SKM-1 (cell line): ENCODE results near the gene OSGIN1.

ENCODE experiments used
- DNase-seq: peaks from one replicate; lab custom pipeline; 2025; ENCODE audit not compliant: unreplicated experiment; lab: John Stamatoyannopoulos, UW

OSGIN1 gene

DNA sequence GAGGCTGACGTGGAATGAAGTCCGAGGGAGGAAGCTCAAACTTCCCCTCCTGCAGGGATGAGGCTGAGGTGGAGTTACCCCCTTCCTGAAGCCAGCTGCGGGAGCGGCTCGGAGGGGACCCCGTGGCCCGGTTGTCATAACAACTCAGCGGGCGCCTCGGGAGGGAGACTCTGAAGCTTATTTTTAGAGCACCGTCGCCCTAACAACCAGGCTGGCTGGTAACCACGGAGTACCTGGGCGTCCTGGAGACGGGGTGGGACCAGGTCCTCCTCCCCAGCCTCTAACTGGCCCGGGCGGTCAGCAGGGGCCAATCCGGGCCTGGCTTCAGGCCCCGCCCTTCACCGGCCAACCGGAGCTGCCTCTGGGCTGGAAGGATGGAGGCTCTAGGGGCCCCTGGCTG is 42.7 kb downstream of the OSGIN1 start:
- no peak for DNase-seq

DNA sequence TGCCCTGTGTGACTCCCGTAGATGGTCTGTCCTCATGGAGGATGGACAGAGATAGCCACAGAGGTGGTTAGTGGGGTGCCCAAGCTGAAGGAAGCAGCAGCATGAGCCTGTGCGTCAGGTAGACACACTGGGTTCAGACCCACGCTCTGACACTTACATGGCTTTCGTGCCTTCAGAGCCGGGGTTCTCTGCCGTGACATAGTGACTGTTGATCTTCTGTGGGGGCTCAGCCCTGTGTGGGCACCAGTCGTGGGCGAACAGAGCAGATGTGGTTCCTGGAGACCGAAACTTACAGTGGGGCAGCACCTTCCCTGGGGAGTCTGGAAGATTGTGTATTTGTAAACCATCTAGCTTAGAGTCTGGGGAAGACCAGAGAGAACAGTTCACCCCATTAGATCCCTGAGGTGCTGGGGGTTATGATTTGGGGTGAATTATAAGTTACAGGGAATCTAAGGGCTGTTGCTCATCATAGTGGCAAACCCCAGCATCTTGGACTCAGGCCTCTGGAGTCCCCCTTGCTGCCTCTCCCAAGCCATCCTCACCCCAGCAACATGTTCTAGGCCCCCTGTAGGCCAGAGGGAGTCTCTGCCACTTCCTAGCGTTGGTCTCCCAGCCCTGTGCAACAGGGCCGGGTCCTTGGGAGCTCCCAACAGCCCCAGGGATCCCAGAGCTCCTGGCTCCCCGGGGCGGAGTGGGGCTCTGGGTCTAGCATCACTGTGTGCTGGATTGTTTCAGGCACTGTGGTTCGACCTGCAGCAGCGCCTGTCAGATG is 43.6 kb downstream of the OSGIN1 start:
- DNase-seq = no peak

DNA sequence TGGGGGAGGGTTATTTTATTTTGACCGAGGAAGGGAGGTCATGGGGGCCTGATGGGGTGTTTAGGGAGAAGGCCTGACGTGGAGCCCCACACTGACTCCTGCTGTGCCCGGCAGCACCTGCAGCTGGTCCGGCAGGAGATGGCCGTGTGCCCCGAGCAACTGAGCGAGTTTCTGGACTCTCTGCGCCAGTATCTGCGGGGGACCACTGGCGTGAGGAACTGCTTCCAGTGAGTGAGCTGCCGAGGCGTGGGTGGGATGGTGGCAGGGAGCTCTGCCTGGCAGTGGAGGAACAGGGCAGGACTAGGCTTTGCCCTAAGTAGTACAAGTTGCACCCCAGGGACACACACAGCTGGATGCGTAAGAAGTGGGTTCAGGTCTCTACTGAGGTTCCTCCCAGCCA is 45.1 kb downstream of the OSGIN1 start:
- DNase-seq = no peak

DNA sequence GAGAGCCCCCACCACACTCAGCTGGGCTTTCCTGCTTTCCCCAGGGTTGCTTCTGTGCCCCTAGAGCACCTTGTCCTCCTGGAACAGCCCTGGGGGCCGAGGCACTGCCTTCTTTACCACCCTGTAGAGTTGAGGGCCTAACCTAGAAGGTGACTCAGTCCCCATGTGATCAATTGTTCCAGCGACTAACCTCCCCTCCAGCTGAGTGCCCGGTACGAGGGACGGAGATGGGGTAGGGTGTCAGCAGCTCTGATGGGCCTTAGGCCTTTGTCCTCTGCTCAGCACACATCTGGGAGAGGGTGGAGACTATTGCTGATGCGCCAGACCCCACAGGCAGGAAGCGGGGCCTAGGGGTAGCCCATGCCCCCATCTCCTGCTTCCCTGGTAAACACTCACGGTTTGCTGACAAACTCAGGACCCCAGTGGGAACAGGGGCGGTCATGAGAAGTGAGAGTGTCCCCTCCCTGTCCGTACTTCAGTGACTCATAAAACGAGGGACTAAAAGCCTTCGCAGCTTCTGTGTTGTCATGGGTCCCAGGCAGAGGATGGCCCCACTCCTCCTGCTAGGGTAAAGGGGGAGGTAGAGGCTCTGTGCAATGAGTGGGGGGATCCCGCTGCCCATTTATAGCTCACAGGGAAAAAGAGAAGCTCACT is 48.1 kb downstream of the OSGIN1 start:
- DNase-seq = no peak

DNA sequence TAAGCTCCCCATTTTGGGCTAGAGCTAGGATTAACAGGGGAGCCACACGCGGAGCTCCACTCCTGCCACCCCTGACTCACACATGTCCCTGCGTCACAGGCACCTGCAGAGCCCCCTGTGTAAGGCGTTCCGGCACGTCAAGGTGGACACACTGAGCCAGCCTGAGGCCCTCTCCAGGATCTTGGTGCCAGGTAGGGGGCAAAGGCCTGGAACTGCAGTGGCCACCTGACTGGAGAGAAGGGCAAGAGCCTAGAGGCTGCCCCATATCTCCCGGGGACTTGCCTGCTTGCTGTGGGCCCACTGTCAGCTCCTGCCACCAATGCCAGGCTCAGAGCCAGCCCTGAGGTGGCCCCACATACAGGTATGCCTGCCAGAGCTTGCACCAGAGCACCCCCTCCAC is 48.7 kb downstream of the OSGIN1 start:
- no peak for DNase-seq

DNA sequence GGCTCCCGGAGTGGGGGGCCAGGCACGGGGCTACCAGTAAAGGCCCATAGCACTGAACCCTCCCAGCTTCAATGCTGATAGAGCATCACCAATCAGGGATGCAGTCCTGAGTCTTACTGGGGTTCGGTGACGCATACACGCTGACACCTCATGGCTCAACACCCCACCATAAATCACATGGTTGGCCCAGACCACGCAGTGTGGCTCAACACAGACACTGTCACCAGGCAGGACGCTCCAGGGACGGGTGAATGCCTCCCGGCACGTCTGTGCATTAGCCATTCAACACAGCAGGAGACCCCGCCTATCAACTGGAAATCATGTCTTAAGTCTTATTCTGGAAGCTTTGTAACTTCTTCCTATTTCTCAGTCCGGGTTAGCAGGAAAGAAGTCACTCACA is 50.0 kb downstream of the OSGIN1 start:
- no peak for DNase-seq

DNA sequence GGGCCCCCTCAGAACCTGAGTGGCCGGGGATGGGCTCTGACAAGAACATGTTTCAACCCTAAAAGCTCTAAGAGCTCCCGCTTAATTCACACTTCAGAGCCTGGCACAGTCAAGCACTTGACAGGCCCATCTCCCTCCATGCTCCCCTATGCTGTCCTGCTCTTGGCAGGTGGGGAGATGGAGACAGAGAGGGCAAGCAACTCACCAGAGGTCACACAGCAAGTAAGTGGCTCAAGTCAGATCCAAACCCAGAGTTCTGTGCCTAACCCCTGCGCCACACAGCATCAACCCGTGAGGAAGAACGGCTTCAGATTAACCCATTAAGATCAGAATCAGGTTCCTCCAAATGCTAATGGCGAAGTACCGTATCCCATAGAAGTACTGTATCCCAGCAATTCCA is 51.4 kb downstream of the OSGIN1 start:
- DNase-seq = no peak

DNA sequence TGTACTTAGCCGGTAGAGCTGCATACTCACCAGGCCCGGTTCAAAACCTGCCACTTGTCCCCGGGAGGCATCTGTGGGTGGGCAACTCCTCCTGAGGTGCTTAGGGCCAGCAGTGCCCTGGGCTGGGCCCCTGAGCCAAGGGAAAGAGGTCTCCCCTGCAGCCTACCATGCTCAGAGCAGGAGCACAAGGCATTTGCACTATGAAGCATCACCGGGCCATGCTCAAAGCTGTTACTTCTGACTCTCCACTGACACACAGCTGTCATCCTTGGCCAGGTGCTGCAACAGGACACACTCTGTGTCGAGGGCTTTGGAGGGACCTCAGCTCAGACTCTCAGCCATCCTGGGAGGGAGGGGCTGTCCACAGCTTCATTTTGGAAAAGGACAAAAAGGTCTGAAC is 52.4 kb downstream of the OSGIN1 start:
- no peak for DNase-seq

DNA sequence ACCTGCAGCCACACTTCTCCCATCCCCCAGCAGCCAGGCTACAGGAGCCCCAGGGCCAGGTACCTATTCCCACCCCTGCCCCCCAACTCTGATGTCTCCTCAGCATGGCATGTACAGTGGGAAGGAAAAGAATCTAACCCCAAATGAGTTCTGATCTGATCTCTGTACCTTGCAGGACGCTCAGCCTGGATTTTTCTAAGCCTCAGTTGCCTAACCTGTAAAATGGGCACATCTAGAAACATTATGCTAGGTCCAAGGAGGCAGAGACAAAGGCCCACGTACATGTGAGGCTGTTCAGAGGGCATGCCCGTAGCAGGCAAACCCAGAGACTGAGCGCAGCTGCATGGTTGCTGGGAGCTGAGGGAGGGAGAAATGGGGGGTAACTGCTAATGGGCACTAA is 54.5 kb downstream of the OSGIN1 start:
- DNase-seq = no peak

DNA sequence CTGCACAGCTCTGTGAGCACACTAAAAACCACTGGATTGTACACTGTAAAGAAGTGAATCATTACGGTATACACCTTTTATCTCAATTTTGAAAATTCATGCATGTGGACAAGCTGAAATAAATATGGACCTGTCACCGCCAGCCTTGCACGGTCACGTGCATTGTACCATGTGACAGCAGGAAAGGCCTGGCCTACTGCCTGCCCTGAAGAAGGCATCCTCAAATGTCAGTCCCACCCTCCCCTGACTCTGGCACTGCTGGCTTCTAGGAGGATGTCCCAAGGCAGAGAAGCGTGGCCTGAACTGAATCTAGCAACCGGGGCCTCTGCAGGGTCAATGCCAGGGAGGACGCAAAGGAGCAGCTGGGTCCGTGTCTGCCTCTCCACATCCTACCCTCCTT is 54.9 kb downstream of the OSGIN1 start:
- DNase-seq = no peak

DNA sequence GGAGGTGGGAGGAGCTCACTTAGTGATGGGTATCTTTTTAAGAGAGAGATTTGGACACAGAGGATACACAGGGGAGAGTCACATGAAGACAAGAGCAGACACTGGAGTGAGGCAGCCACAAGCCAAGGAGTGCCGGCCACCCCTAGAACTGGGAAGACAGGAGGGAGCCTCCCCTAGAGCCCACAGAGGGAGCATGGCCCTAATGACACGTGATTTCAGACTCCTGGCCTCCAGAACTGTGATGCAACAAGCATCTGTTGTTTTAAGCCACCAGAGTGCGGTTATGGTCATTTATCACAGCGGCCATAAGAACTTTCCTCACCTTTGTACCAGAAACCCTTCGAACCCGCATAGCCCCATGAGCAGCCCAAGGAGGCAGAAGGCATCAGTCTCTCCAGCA is 56.2 kb downstream of the OSGIN1 start:
- DNase-seq = no peak

DNA sequence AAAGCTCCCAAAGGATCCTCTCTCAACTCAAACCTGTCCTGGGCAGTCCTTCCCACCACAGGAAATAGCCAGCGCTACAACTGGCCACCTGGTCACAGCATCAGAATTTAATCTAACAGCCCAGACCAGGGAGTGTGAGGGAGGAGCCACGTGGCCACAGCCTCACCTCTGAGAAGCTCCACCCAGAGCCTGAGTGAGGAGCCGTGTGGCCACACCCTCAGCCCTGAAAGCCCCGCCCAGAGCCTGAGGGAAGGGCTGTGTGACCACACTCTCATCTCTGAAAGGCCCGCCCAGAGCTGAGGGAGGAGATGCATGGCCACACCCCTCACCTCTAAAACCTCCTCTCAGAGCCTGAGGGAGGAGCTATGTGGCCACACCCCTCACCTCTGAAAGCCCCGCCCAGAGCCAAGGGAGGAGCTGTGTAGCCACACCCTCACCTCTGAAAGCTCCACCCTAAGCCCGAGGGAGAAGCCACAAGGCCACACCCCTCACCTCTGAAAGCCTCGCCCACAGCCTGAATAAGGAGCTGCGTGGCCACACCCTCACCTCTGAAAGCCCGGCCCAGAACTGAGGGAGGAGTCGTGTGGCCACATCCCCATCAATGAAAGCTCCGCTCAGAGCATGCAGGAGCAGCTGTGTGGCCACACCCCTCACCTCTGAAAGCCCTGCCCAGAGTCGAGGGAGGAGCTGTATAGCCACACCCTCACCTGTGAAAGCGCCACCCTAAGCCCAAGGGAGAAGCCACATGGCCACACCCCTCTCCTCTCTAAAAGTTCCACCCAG is 60.9 kb downstream of the OSGIN1 start:
- peak; percentile 91 for DNase-seq

DNA sequence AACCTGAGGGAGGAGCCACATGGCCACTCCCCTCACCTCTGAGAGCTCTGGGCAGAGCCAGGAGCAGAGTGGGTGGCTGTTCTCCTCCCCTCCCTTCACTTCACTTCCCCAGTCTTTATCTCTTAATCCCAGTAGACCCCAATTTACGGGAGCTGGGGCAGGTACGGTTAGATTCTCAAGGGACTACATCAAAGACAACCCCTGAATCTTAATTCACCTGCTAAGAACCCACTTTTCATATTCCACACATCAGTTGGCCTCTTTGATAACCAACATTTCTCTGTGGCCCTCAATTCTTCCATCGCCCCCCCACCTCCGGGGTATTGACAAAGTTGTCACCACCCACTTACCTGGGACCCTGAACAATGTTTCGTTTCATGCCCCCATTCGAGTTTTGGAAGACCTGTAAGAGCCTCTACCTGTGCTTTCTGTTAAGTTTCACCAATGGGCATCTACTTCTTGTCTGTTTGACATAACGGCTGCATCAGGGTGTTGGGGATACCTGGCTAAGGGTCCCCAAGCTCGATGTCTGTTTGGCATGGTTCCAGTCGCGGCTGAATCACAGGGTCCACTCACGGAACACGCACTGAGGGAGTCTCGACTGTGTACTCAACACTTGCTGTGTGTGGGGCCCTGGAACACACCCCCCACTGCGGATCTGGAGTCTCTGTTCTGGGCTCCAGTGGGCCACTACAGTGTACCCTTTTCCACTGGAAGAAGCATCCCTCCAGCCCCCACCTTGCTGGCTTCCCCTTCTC is 61.7 kb downstream of the OSGIN1 start:
- no peak for DNase-seq

DNA sequence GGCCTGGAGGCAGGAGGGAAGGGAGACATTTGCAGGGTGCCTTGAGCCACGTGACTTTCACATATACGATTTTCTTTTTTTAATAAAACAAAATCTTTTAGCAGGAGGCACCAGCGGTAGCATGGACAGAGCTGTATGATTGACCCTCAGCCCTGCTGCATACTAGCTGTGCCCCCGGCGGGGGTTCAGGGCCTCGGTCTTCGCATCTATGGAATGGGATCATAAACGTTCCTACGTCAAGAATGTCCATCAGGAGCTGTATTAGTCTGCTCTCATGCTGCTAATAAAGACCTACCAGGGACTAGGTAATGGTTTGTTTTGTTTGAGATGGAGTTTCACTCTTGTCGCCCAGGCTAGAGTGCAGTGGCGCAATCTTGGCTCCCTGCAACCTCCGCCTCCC is 62.4 kb downstream of the OSGIN1 start:
- DNase-seq = no peak
